Activated CD4-positive, CD25-positive, alpha-beta regulatory T cell treated with anti-CD3 and anti-CD28 coated beads, Interleukin-2, amount 50 U/mL, for 16 hours (primary cell): Measurements from ENCODE around the gene OR52A5.

Experiments used
- DNase-seq: peaks from one replicate; pipeline ENCODE4 v3.0.0-alpha.2; 2020; ENCODE audit warnings: low read depth, low spot score

OR52A5 gene

GRCh38 chr11:5117588-5117987 lies 20.6 kb downstream of the OR52A5 start:
- DNase-seq = no peak

- DNase-seq = no peak
These were observed 22.8 kb downstream of the OR52A5 start for GRCh38 chr11:5115339-5115738.

- no peak for DNase-seq
These were observed 30.9 kb downstream of the OR52A5 start for GRCh38 chr11:5107285-5107684.

DNA sequence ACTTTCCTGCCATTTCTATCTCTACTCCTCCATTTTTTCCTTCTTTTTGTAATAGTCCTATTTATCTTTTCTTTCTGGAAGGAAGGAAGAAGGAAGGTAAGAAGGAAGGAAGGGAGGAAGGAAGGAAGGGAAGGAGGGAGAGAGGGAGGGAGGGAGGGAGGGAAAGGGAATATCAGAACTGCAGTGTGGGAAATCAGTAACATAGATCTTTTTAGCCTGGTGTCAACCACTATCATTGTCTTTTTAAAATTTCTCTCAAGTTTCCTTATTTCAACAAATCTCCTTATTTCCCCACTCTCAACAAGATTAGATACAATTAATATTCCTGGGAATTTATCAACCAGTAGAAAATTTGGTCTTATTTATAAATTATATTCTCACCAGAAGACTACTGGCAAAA lies 35.1 kb downstream of the OR52A5 start:
- no peak for DNase-seq

- no peak for DNase-seq
These were observed 35.9 kb downstream of the OR52A5 start for GRCh38 chr11:5102246-5102645.

- no peak for DNase-seq
These were observed 42.1 kb downstream of the OR52A5 start for GRCh38 chr11:5096011-5096410.

GRCh38 chr11:5092821-5093585 lies 45.2 kb downstream of the OR52A5 start:
- no peak for DNase-seq

- DNase-seq = no peak
These were observed 47.5 kb downstream of the OR52A5 start for GRCh38 chr11:5090668-5091067.

GRCh38 chr11:5088556-5088955 lies 49.6 kb downstream of the OR52A5 start:
- DNase-seq = no peak

DNA sequence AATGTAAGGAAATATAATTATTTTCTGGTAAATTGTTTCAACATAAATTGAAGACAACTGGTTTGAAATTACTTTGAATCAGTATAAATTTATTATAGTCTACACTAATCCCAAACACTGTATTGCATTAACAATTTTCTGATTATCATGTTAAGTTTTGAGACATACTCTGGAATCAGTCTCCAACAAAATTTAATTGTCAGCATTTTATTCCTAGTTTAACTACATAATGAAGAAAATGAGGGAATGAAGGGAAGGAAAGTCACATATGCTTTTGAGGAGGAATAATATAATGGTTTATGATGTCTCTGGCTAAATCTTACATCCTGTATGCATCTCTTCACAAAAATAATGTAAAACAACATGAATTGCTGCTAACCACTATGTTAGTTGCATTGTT lies 54.6 kb downstream of the OR52A5 start:
- DNase-seq = no peak

- no peak for DNase-seq
These were observed 56.8 kb downstream of the OR52A5 start for GRCh38 chr11:5081405-5081804.
